ENCODE results near the gene SYNRG.

The SYNRG gene

GRCh38 chr17:37609170-37610040, at the start of gene SYNRG:
SYNRG (minus strand) TSS chr17:37609418; CDS start chr17:37609355, 63 bp downstream.
- Histone ChIP-seq H3K9ac (ENCODE audit: low read length) (peak within 1 kb of the TSS; percentile 73), H3K4me3 (ENCODE audit: low read depth in 1 of 2, low read length in 2 of 2) (peak within 1 kb of the TSS; percentile 82 to 93), H3K27ac (ENCODE audit: low read depth, low read length) (peak within 1 kb of the TSS; percentile 90), H3K9me3 (ENCODE audit: low read length) (no peaks in the 10 kb centered on the region), H3K27me3 (ENCODE audit: control insufficient read depth in 1 of 2, insufficient read depth in 2 of 2, low read length in 2 of 2) (no peaks in the 10 kb centered on the region), H3K4me1 (ENCODE audit: insufficient read depth, low read length) (peaks cover 29% of the 10 kb centered on the region), H3K36me3 (ENCODE audit: insufficient read depth, low read length) (peaks cover 14% of the 10 kb centered on the region)

DNA sequence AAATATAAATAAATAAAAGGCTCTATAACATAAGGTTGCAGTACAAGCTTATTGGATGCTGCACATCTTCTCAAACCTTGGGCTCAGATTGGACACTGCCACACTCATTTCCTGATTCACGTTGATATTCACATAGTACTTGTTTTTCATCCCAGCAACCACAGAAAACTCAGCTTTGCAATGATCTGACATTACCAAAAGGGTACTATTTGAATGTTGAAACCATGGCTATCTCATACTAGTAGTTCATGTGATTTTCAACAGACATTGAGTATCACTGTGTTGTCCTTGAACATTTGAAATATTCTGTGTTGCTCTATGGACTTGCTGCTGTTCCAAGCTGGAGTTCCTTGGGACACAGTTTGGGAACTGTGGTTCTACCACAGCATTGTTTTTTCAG, 48.0 kb upstream of the SYNRG start:
- H3K4me1 ChIP-seq (ENCODE audit: insufficient read depth, low read length): no peaks in the 10 kb centered on the region
- no peaks in the 10 kb centered on the region for H3K9me3 ChIP-seq (ENCODE audit: low read length)
- no peak overlapping the region for H3K27ac ChIP-seq (ENCODE audit: low read depth, low read length)

DNA sequence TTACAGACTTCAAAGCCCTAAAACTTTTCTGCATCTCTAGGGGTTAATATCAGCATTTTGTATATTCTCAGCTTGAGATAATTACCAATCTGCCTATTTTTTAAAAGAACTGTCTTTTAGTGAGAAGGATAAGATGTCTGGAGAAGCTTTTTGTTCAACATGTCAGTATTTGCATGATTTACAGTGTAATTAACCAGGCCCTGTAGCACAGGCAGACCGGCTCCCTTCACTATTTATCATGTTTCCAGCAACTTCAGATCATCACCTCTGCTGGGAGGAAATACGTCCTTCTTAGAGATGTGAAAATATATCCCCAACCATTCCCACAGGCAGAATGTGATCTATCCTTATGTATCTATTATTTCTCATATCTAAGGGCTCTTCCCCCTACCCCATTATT, 42.6 kb upstream of the SYNRG start:
- H3K27me3 ChIP-seq (ENCODE audit: control insufficient read depth in 1 of 2, insufficient read depth in 2 of 2, low read length in 2 of 2): peaks cover 3 to 4% of the 10 kb centered on the region in 2 donors
- H3K36me3 ChIP-seq (ENCODE audit: insufficient read depth, low read length): no peaks in the 10 kb centered on the region
- no peak overlapping the region for H3K4me3 ChIP-seq (ENCODE audit: low read depth in 1 of 2, low read length in 2 of 2)
- no peaks in the 10 kb centered on the region for H3K4me1 ChIP-seq (ENCODE audit: insufficient read depth, low read length)
- no peak overlapping the region for H3K9ac ChIP-seq (ENCODE audit: low read length)
- H3K27ac ChIP-seq (ENCODE audit: low read depth, low read length): no peak overlapping the region
- H3K9me3 ChIP-seq (ENCODE audit: low read length): no peaks in the 10 kb centered on the region

More for the DNA sequence above, 48.0 kb upstream of the SYNRG start:
- Histone ChIP-seq H3K4me3 (ENCODE audit: low read depth in 1 of 2, low read length in 2 of 2) (no peak overlapping the region), H3K27me3 (ENCODE audit: control insufficient read depth in 1 of 2, insufficient read depth in 2 of 2, low read length in 2 of 2) (no peaks in the 10 kb centered on the region), H3K36me3 (ENCODE audit: insufficient read depth, low read length) (no peaks in the 10 kb centered on the region), H3K9ac (ENCODE audit: low read length) (no peak overlapping the region)

DNA sequence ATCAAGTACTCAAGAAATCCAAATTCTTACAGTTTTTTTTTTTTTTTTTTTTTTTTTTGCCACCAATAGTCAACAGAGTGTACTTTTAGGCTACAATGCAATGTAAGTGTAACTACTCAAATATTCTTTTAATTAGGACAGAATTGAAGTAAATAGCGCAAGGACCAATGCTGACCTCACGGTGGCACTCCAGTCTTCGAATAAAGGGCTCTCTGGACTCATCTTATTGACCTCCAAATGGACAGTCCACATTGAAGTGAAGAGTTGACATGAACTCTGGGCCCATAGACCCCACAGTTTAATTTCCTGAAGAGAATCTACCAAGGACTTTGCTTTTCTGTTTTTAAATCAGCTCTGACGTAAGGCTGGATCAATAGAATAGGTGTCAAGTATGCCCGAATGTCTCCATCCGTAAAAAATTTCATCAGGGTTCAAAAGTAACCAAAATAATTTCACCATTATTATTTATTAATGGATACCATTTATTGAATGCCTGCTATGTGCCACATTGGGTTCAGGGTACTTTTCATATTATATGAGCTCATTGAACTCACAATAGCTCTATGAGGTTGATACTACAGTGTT, 41.3 kb upstream of the SYNRG start:
- Histone ChIP-seq H3K27ac (ENCODE audit: low read depth, low read length) (no peak overlapping the region), H3K27me3 (ENCODE audit: control insufficient read depth in 1 of 2, insufficient read depth in 2 of 2, low read length in 2 of 2) (peaks cover 3 to 4% of the 10 kb centered on the region in 2 donors), H3K36me3 (ENCODE audit: insufficient read depth, low read length) (no peaks in the 10 kb centered on the region), H3K9me3 (ENCODE audit: low read length) (no peaks in the 10 kb centered on the region), H3K4me3 (ENCODE audit: low read depth in 1 of 2, low read length in 2 of 2) (no peak overlapping the region), H3K9ac (ENCODE audit: low read length) (no peak overlapping the region), H3K4me1 (ENCODE audit: insufficient read depth, low read length) (no peaks in the 10 kb centered on the region)

GRCh38 chr17:37648555-37648954, 39.3 kb upstream of the SYNRG start:
- no peaks in the 10 kb centered on the region for H3K9me3 ChIP-seq (ENCODE audit: low read length)
- H3K36me3 ChIP-seq (ENCODE audit: insufficient read depth, low read length): no peaks in the 10 kb centered on the region
- H3K9ac ChIP-seq (ENCODE audit: low read length): no peak overlapping the region
- H3K27me3 ChIP-seq (ENCODE audit: control insufficient read depth in 1 of 2, insufficient read depth in 2 of 2, low read length in 2 of 2): peaks cover 3 to 4% of the 10 kb centered on the region in 2 donors
- H3K27ac ChIP-seq (ENCODE audit: low read depth, low read length): no peak overlapping the region
- peaks cover 5% of the 10 kb centered on the region for H3K4me1 ChIP-seq (ENCODE audit: insufficient read depth, low read length)
- no peak overlapping the region for H3K4me3 ChIP-seq (ENCODE audit: low read depth in 1 of 2, low read length in 2 of 2)

- no peaks in the 10 kb centered on the region for H3K36me3 ChIP-seq (ENCODE audit: insufficient read depth, low read length)
- H3K4me3 ChIP-seq (ENCODE audit: low read depth in 1 of 2, low read length in 2 of 2): no peak overlapping the region
- no peak overlapping the region for H3K27ac ChIP-seq (ENCODE audit: low read depth, low read length)
- H3K4me1 ChIP-seq (ENCODE audit: insufficient read depth, low read length): peaks cover 6% of the 10 kb centered on the region
- H3K9ac ChIP-seq (ENCODE audit: low read length): no peak overlapping the region
- H3K27me3 ChIP-seq (ENCODE audit: control insufficient read depth in 1 of 2, insufficient read depth in 2 of 2, low read length in 2 of 2): peaks cover 3 to 4% of the 10 kb centered on the region in 2 donors
- H3K9me3 ChIP-seq (ENCODE audit: low read length): no peaks in the 10 kb centered on the region
Observed at GRCh38 chr17:37647856-37648255, 38.6 kb upstream of the SYNRG start.

- Histone ChIP-seq H3K9ac (ENCODE audit: low read length) (no peak overlapping the region), H3K27ac (ENCODE audit: low read depth, low read length) (no peak overlapping the region), H3K36me3 (ENCODE audit: insufficient read depth, low read length) (no peaks in the 10 kb centered on the region), H3K4me3 (ENCODE audit: low read depth in 1 of 2, low read length in 2 of 2) (peak overlapping the region in 1 of 2 donors; percentile 78), H3K27me3 (ENCODE audit: control insufficient read depth in 1 of 2, insufficient read depth in 2 of 2, low read length in 2 of 2) (no peaks in the 10 kb centered on the region), H3K9me3 (ENCODE audit: low read length) (no peaks in the 10 kb centered on the region), H3K4me1 (ENCODE audit: insufficient read depth, low read length) (peaks cover 21% of the 10 kb centered on the region)
Observed at GRCh38 chr17:37643869-37644268, 34.7 kb upstream of the SYNRG start.

- Histone ChIP-seq H3K4me1 (ENCODE audit: insufficient read depth, low read length) (peaks cover 21% of the 10 kb centered on the region), H3K36me3 (ENCODE audit: insufficient read depth, low read length) (peaks cover 2% of the 10 kb centered on the region), H3K4me3 (ENCODE audit: low read depth in 1 of 2, low read length in 2 of 2) (peak within 1 kb of the TSS; percentile 76 to 78), H3K27me3 (ENCODE audit: control insufficient read depth in 1 of 2, insufficient read depth in 2 of 2, low read length in 2 of 2) (no peaks in the 10 kb centered on the region), H3K9ac (ENCODE audit: low read length) (peak within 1 kb of the TSS; percentile 47), H3K9me3 (ENCODE audit: low read length) (no peaks in the 10 kb centered on the region), H3K27ac (ENCODE audit: low read depth, low read length) (peak within 1 kb of the TSS; percentile 77)
Observed at GRCh38 chr17:37643118-37643766, 34.0 kb upstream of the SYNRG start, which contains the start of gene DDX52. DDX52 (minus strand) TSS chr17:37643446; CDS start chr17:37643420, 26 bp downstream.

- Histone ChIP-seq H3K36me3 (ENCODE audit: insufficient read depth, low read length) (peaks cover 7% of the 10 kb centered on the region), H3K27ac (ENCODE audit: low read depth, low read length) (peak overlapping the region; percentile 77), H3K27me3 (ENCODE audit: control insufficient read depth in 1 of 2, insufficient read depth in 2 of 2, low read length in 2 of 2) (no peaks in the 10 kb centered on the region), H3K4me1 (ENCODE audit: insufficient read depth, low read length) (peaks cover 21% of the 10 kb centered on the region), H3K9ac (ENCODE audit: low read length) (peak overlapping the region; percentile 47), H3K4me3 (ENCODE audit: low read depth in 1 of 2, low read length in 2 of 2) (peak overlapping the region; percentile 76 to 78), H3K9me3 (ENCODE audit: low read length) (no peaks in the 10 kb centered on the region)
Observed at GRCh38 chr17:37642681-37643080, 33.5 kb upstream of the SYNRG start.

- peaks cover 11% of the 10 kb centered on the region for H3K36me3 ChIP-seq (ENCODE audit: insufficient read depth, low read length)
- H3K4me3 ChIP-seq (ENCODE audit: low read depth in 1 of 2, low read length in 2 of 2): no peak overlapping the region
- H3K9me3 ChIP-seq (ENCODE audit: low read length): no peaks in the 10 kb centered on the region
- H3K27me3 ChIP-seq (ENCODE audit: control insufficient read depth in 1 of 2, insufficient read depth in 2 of 2, low read length in 2 of 2): no peaks in the 10 kb centered on the region
- no peak overlapping the region for H3K27ac ChIP-seq (ENCODE audit: low read depth, low read length)
- peaks cover 21% of the 10 kb centered on the region for H3K4me1 ChIP-seq (ENCODE audit: insufficient read depth, low read length)
- no peak overlapping the region for H3K9ac ChIP-seq (ENCODE audit: low read length)
Observed at GRCh38 chr17:37640015-37640414, 30.8 kb upstream of the SYNRG start.

DNA sequence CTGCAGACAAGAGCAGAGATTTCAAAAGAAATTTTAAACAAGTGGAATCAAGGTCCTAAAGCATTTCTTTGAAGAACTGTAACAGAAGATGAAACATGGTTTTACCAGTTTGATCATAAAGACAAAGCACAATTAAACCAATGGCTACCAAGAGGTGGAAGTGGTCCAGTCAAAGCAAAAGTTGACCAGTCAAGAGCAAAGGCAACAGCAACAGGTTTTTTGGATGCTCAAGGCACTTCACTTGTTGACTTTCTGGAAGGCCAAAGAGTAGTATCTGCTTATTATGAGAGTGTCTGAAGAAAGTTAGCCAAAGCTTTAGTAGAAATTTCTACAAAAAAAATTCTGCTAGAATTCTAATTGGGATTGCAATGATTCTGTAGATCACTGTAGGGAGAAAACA, 28.7 kb upstream of the SYNRG start:
- peaks cover 11% of the 10 kb centered on the region for H3K36me3 ChIP-seq (ENCODE audit: insufficient read depth, low read length)
- no peak overlapping the region for H3K9ac ChIP-seq (ENCODE audit: low read length)
- H3K4me3 ChIP-seq (ENCODE audit: low read depth in 1 of 2, low read length in 2 of 2): no peak overlapping the region
- no peaks in the 10 kb centered on the region for H3K27me3 ChIP-seq (ENCODE audit: control insufficient read depth in 1 of 2, insufficient read depth in 2 of 2, low read length in 2 of 2)
- peaks cover 14% of the 10 kb centered on the region for H3K4me1 ChIP-seq (ENCODE audit: insufficient read depth, low read length)
- no peaks in the 10 kb centered on the region for H3K9me3 ChIP-seq (ENCODE audit: low read length)
- no peak overlapping the region for H3K27ac ChIP-seq (ENCODE audit: low read depth, low read length)

All from muscle layer of colon (tissue), 2 donors.